Thyroid gland (tissue), 4 donors: ENCODE data around the gene KCNQ1.

Experiments used
- CTCF ChIP-seq, 6 experiments: fragments of 200-600 bp in 3 of 6; fragments of 450-650 bp in 3 of 6; sonication (generic) in 3 of 6; IDR thresholded peaks; one replicate each; pipeline ENCODE4 v1.5.1; 2016 to 2019; ENCODE audit warnings: antibody characterized with exemption in 6 of 6, mild to moderate bottlenecking in 2 of 6, inconsistent platforms in 1 of 6, moderate library complexity in 1 of 6
- POLR2A ChIP-seq, 2 donors: fragments of 450-650 bp; IDR thresholded peaks; one replicate each; pipeline ENCODE4 v1.6.1; 2017; ENCODE audit warnings: antibody characterized with exemption in 2 of 2, mild to moderate bottlenecking in 2 of 2, moderate library complexity in 1 of 2

GRCh38 chr11:2801711-2802388 is 357.0 kb downstream of the KCNQ1 start:
- TF ChIP-seq CTCF (IDR thresholded peaks at IDR 0.05) (no peak), POLR2A (IDR thresholded peaks at IDR 0.05) (no peak)
